IPS-18a (cell line): Measurements from ENCODE around the gene BCAM.
"Not testable (repeated sequence)": the region's sequence is repeated elsewhere in the genome, so short reads cannot be mapped to it uniquely, and the experiment has no call there.

Source experiments
- H3K27ac ChIP-seq: one replicate; pipeline ENCODE4 v1.5.1; 2013; ENCODE audit warnings: low read length
- H3K27me3 ChIP-seq: one replicate; pipeline ENCODE4 v1.6.1; 2013; ENCODE audit warnings: mild to moderate bottlenecking, low read length; ENCODE audit not compliant: control insufficient read depth, insufficient read depth
- H3K36me3 ChIP-seq: one replicate; pipeline ENCODE4 v1.6.1; 2013; ENCODE audit warnings: low read depth, low read length; ENCODE audit not compliant: control insufficient read depth
- H3K4me1 ChIP-seq: one replicate; pipeline ENCODE4 v1.6.1; 2013; ENCODE audit warnings: low read depth, low read length; ENCODE audit not compliant: control insufficient read depth
- H3K4me3 ChIP-seq: one replicate; pipeline ENCODE4 v1.5.1; 2013; ENCODE audit warnings: low read length
- H3K9ac ChIP-seq: one replicate; pipeline ENCODE4 v1.6.1; 2013; ENCODE audit warnings: mild to moderate bottlenecking, low read length, moderate library complexity
- H3K9me3 ChIP-seq: one replicate; pipeline ENCODE4 v1.6.1; 2013; ENCODE audit warnings: low read depth, low read length; ENCODE audit not compliant: control insufficient read depth

The BCAM gene

DNA sequence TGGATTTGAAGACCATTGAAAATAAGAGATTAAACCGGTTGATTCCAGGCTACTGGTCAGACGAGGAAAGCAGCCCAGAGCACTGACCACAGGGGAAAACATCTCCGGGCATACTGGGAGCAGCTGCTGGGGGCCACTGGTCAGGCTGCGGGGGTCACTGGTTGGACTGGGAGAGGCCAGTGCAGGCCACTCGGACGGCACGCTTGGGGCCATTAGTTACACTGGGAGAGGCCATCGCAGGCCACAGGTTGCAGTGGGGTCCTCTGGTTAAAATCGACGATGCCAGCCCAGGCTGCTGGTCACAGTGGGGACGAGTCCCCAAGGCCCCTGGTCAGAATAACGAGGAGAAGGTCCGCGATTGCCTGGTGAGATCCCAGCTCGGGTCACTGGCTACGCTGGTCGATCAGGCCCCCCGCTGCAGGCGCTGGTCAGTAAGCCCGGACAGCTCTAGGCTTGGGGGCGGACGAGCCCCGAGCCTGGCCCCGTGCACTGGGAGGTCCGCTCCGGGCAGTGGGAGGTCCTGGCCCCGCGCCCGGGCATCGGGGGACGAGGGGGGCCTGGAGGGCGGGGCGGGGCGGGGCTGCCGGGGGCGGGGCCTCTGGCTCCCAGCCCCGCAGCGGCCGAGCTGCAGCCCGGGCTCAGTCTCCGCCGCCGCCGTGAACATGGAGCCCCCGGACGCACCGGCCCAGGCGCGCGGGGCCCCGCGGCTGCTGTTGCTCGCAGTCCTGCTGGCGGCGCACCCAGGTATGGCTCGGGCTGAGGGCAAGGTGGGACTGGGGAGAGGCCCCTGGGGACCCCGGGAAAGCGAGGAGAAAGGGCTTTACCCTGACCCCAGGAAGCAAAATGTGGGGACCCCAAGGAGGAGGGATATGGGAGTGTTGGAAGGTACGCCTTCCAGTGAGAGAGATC is at the start of gene BCAM:
TSS of gene BCAM (plus strand) at position 641 of the 909 bp plus-strand sequence. CDS start at position 663, 22 bp downstream.
- H3K36me3 ChIP-seq: peaks cover 3% of the 10 kb centered on the region
- H3K4me1 ChIP-seq: peaks cover 22% of the 10 kb centered on the region
- peak within 1 kb of the TSS; percentile 65 for H3K27ac ChIP-seq
- H3K27me3 ChIP-seq: peaks cover 30% of the 10 kb centered on the region
- peak within 1 kb of the TSS; percentile 76 for H3K4me3 ChIP-seq
- no peaks in the 10 kb centered on the region for H3K9me3 ChIP-seq
- peak within 1 kb of the TSS; percentile 65 for H3K9ac ChIP-seq

- H3K4me1 ChIP-seq: peaks cover 6% of the 10 kb centered on the region
- no peak overlapping the region for H3K9ac ChIP-seq
- no peak overlapping the region for H3K4me3 ChIP-seq
- H3K36me3 ChIP-seq: no peaks in the 10 kb centered on the region
- peaks cover 16% of the 10 kb centered on the region for H3K27me3 ChIP-seq
- H3K9me3 ChIP-seq: no peaks in the 10 kb centered on the region
- no peak overlapping the region for H3K27ac ChIP-seq
Observed at GRCh38 chr19:44762038-44762437, 46.9 kb upstream of the BCAM start.

DNA sequence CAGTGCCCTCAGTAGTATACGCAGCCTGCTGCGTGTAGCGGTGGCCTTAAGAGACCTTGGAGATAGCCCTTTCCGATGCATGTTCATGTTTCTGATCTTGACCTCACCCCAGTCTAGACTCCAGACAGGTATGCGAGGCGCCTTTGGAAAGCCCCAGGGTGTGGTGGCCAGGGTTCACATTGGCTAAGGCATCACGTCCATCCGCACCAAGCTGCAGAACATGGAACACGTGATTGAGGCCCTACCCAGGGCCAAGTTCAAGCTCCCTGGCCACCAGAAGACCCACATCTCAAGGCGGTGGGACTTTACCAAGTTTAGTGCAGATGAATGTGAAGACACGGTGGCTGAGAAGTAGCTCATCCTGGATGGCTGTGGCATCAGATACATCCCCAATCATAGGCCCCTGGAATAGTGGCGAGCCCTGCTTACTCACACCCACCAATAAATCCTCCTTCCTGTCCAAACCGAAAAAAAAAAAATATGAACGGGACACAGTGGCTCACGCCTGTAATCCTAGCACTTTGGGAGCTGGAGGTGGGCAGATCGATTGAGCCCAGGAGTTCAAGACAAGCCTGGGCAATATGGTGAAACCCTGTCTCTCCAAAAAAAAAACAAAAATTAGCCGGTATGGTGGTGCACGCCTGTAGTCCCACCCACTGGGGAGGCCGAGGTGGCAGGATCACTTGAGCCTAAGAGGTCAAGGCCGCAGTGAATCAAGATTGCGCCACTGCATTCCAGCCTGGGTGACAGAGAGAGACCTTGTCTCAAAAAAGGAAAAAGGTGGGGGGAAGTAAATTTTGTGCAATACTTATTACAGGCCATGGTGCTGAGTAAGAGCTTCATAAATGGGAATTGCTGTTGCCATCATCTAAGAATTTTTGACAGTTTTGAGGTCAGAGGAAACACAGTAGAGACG is 43.6 kb upstream of the BCAM start:
- no peak overlapping the region for H3K4me3 ChIP-seq
- H3K36me3 ChIP-seq: no peaks in the 10 kb centered on the region
- no peak overlapping the region for H3K27ac ChIP-seq
- no peaks in the 10 kb centered on the region for H3K4me1 ChIP-seq
- no peaks in the 10 kb centered on the region for H3K27me3 ChIP-seq
- H3K9me3 ChIP-seq: no peaks in the 10 kb centered on the region
- no peak overlapping the region for H3K9ac ChIP-seq

DNA sequence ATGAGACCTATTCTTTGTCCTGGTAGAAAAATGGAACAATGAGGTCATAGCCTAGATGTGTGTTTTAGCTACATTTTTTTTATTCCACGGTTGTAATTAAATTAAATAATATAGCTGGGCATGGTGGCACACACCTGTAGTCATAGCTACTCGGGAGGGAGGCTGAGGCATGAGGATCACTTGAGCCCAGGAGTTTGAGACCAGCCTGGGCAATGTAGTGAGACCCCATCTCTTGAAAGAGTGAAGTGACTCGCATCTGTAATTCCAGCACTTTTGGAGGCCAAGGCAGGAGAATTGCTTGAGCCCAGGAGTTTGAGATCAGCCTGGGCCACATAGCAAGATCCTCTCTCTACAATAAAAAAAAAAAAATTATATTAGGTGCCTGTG is 43.0 kb upstream of the BCAM start:
- Histone ChIP-seq H3K9ac (no peak overlapping the region), H3K9me3 (no peaks in the 10 kb centered on the region), H3K4me3 (no peak overlapping the region), H3K36me3 (no peaks in the 10 kb centered on the region), H3K4me1 (no peaks in the 10 kb centered on the region), H3K27me3 (no peaks in the 10 kb centered on the region), H3K27ac (no peak overlapping the region)

DNA sequence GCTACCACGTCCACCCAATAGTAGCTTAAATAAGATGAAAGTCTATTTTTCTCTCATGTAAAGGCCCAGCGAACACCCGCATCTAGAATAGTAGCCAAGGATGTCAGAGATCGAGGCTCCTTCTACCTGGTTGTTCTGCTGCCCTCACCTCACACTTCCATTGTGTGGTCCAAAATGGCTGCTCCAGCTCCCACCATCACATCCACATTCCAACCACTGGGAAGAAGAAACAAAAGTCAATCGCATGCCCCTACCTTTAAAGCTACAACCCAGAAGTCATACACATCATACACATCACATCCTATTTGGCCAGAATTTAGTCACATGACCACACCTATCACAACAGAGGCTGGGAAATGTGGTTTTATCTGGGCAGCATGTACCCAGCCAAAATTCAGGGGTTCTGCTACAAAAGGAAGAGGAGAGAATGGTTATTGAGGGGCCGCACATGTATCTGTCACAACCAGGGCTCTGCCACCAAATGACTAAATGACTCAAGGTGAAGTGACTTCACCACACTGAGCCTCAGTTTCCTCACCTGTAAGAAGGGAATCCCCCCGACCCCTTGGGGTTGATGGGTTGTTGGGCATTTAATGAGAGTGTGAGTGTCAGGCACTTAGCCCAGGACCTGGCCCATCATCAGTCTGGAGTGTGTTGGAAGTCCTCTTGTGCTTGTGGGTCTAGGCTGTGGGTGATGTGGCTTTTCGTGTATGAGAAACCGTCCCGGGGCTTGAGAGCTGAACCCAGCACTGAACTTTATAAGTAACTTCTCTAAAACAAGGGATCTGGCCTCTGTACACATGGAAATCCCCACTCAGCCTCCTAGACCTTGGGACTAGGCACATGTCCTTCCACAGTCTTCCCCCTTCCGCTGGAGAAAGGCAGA is 41.4 kb upstream of the BCAM start:
- H3K4me3 ChIP-seq: no peak overlapping the region
- H3K27me3 ChIP-seq: no peaks in the 10 kb centered on the region
- no peaks in the 10 kb centered on the region for H3K4me1 ChIP-seq
- no peaks in the 10 kb centered on the region for H3K9me3 ChIP-seq
- H3K9ac ChIP-seq: no peak overlapping the region
- no peaks in the 10 kb centered on the region for H3K36me3 ChIP-seq
- no peak overlapping the region for H3K27ac ChIP-seq

- no peaks in the 10 kb centered on the region for H3K9me3 ChIP-seq
- no peak overlapping the region for H3K9ac ChIP-seq
- H3K4me1 ChIP-seq: no peaks in the 10 kb centered on the region
- no peaks in the 10 kb centered on the region for H3K27me3 ChIP-seq
- no peak overlapping the region for H3K27ac ChIP-seq
- H3K36me3 ChIP-seq: no peaks in the 10 kb centered on the region
- no peak overlapping the region for H3K4me3 ChIP-seq
Observed at GRCh38 chr19:44770550-44771257, 38.2 kb upstream of the BCAM start.

DNA sequence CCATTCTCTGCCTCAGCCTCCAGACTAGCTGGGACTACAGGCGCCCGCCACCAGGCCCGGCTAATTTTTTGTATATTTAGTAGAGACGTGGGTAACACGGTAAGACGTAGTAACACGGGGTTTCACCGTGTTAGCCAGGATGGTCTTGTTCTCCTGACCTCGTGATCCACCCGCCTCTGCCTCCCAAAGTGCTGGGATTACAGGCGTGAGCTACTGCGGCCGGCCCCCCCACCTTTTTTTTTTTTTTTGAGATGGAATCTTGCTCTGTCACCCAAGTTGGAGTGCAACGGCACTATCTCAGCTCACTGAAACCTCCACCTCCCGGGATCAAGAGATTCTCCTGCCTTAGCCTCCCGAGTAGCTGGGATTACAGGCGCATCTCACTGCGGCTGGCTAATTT is 36.8 kb upstream of the BCAM start:
- H3K9me3 ChIP-seq, H3K9ac ChIP-seq, H3K4me1 ChIP-seq, H3K4me3 ChIP-seq, H3K36me3 ChIP-seq, H3K27ac ChIP-seq, H3K27me3 ChIP-seq: not testable (repeated sequence)

- Histone ChIP-seq H3K36me3 (no peaks in the 10 kb centered on the region), H3K27me3 (no peaks in the 10 kb centered on the region), H3K27ac (no peak overlapping the region), H3K9me3 (no peaks in the 10 kb centered on the region), H3K9ac (no peak overlapping the region), H3K4me3 (no peak overlapping the region), H3K4me1 (no peaks in the 10 kb centered on the region)
Observed at GRCh38 chr19:44772959-44773358, 35.9 kb upstream of the BCAM start.

DNA sequence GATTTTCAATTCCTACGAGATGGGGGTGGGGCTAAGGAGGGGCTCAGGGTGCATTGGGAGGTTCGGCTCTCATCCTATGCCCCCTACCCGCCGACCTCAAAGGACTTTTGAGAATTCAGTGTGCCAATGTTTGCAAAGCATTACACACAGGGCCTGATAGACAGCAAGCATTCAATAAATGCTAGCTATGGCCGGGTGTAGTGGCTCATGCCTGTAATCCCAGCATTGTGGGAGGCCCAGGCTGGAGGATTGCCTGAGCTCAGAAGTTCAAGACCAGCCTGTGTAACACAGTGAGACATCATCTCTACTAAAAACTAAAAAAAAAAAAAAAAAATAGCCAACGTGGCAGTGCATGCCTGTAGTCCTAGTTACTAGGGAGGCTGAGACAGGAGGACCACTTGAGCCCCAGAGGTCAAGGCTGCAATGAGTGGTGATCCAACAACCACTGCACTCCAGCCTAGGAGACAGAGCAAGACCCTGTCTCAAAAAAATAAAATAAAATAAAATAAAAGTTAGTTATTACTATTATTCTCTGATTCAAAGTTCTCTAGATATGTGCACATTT is 33.1 kb upstream of the BCAM start:
- no peak overlapping the region for H3K4me3 ChIP-seq
- no peak overlapping the region for H3K27ac ChIP-seq
- H3K27me3 ChIP-seq: no peaks in the 10 kb centered on the region
- H3K9ac ChIP-seq: no peak overlapping the region
- no peaks in the 10 kb centered on the region for H3K36me3 ChIP-seq
- no peaks in the 10 kb centered on the region for H3K4me1 ChIP-seq
- H3K9me3 ChIP-seq: no peaks in the 10 kb centered on the region

DNA sequence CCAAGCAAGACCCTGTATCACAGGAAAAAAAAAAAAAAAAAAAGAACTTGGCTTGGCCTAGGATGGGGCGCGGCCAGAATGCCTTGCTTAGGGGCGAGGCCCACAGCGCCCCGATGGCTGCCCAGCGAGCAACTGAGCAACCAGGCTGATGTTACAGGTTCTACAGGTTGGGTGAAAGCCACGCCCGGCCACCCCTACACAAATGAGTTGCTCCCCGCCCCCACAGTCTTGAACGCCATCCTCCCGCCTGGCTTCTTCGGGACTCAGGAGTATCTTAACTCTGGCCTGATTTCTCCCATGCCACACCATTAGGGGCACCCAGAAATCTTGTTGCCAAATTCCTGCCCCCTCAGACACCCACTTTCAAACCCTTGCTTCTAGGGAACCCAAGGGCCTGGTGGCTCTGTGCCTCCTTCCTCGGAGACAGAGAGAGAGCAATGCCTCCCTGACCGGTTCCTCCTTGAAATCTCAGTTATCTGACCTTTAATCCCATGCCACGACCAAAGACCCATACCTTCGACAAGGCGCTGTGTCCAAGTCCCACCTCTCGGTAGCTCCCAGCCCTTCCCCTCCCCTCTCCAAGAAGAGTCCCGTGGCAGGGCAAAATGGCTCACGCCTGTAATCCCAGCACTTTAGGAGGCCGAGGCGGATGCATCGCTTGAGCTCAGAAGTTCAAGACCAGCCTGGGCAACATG is 32.4 kb upstream of the BCAM start:
- no peaks in the 10 kb centered on the region for H3K27me3 ChIP-seq
- H3K4me1 ChIP-seq: no peaks in the 10 kb centered on the region
- H3K9ac ChIP-seq: no peak overlapping the region
- H3K9me3 ChIP-seq: no peaks in the 10 kb centered on the region
- H3K36me3 ChIP-seq: no peaks in the 10 kb centered on the region
- no peak overlapping the region for H3K4me3 ChIP-seq
- no peak overlapping the region for H3K27ac ChIP-seq
